ENCODE data around the gene SRPK3. TPM values are rescaled to one million over a fixed set of nuclear protein-coding genes. Genes with fewer than 3 reads are reported as not detected.

SRPK3 gene
- total RNA-seq, 1 experiment from 2014 or later = 0.14 TPM

DNA sequence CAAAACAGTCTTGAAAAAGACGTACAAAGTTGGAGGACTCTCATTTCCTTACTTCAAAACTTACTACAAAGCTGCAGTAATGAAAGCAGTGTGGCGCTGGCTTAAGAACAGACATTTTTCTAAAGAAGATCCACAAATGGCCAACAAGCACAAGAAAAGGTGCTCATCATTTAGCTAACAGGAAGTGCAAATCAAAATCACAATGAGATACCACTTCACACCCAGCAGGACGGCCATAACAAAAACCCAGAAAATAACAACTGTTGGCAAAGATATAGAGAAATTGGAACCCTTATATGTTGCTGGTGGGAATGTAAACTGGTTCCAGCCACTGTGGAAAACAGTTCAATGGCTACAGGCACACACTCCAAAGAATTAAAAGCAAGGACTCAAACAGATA is 46.2 kb downstream of the SRPK3 start:
- CTCF ChIA-PET = no interaction called here
- Mint-ChIP-seq H3K4me1 (ENCODE audit: low read depth, unreplicated experiment) (no peaks in the 10 kb centered on the region), H3K4me3 (ENCODE audit: low read depth, unreplicated experiment) (no peak overlapping the region), H3K36me3 (ENCODE audit: insufficient read depth, unreplicated experiment) (no peaks in the 10 kb centered on the region), H3K9me3 (ENCODE audit: low read depth, unreplicated experiment) (no peaks in the 10 kb centered on the region), H3K27ac (ENCODE audit: unreplicated experiment) (no peak overlapping the region), H3K27me3 (ENCODE audit: unreplicated experiment) (peaks cover 82% of the 10 kb centered on the region)
- intact Hi-C loops (cut with micrococcal nuclease; ENCODE audit: unreplicated experiment) = no loop called here
- no peak for DNase-seq
- BruUV-seq (replicated peaks) = no TSS peak
- TF ChIP-seq, protein P1, sequence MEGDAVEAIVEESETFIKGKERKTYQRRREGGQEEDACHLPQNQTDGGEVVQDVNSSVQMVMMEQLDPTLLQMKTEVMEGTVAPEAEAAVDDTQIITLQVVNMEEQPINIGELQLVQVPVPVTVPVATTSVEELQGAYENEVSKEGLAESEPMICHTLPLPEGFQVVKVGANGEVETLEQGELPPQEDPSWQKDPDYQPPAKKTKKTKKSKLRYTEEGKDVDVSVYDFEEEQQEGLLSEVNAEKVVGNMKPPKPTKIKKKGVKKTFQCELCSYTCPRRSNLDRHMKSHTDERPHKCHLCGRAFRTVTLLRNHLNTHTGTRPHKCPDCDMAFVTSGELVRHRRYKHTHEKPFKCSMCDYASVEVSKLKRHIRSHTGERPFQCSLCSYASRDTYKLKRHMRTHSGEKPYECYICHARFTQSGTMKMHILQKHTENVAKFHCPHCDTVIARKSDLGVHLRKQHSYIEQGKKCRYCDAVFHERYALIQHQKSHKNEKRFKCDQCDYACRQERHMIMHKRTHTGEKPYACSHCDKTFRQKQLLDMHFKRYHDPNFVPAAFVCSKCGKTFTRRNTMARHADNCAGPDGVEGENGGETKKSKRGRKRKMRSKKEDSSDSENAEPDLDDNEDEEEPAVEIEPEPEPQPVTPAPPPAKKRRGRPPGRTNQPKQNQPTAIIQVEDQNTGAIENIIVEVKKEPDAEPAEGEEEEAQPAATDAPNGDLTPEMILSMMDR (IDR thresholded peaks at IDR 0.05; ENCODE audit: unreplicated experiment) = no peak

DNA sequence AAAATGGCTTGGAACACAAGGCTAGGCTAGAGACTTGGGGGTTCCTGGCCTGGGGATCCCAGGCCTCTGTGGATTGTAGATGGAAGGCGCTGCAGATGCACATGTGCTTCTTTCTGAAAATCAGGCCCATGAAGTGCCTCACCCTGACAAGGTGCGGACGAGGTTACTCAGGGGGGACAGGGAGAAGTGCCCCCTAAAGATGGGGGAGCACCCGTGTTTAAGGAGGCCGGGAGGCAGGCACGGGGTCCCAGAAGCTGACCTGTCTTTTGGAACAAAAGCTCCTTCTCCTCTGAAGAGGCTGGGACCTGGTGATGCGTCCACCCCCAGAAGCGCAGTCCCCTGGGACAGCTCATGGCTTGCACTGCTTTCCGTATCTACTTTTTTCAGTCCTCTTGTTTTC is 47.1 kb downstream of the SRPK3 start:
- H3K27ac Mint-ChIP-seq (ENCODE audit: unreplicated experiment) = no peak overlapping the region
- no TSS peak for BruUV-seq (replicated peaks)
- no peak overlapping the region for H3K4me3 Mint-ChIP-seq (ENCODE audit: low read depth, unreplicated experiment)
- H3K9me3 Mint-ChIP-seq (ENCODE audit: low read depth, unreplicated experiment) = no peaks in the 10 kb centered on the region
- intact Hi-C loops (cut with micrococcal nuclease; ENCODE audit: unreplicated experiment) = no loop called here
- no peak for DNase-seq
- TF ChIP-seq, protein P1 (IDR thresholded peaks at IDR 0.05; ENCODE audit: unreplicated experiment) = no peak
- peaks cover 86% of the 10 kb centered on the region for H3K27me3 Mint-ChIP-seq (ENCODE audit: unreplicated experiment)
- CTCF ChIA-PET = no interaction called here
- no peaks in the 10 kb centered on the region for H3K36me3 Mint-ChIP-seq (ENCODE audit: insufficient read depth, unreplicated experiment)
- no peaks in the 10 kb centered on the region for H3K4me1 Mint-ChIP-seq (ENCODE audit: low read depth, unreplicated experiment)

DNA sequence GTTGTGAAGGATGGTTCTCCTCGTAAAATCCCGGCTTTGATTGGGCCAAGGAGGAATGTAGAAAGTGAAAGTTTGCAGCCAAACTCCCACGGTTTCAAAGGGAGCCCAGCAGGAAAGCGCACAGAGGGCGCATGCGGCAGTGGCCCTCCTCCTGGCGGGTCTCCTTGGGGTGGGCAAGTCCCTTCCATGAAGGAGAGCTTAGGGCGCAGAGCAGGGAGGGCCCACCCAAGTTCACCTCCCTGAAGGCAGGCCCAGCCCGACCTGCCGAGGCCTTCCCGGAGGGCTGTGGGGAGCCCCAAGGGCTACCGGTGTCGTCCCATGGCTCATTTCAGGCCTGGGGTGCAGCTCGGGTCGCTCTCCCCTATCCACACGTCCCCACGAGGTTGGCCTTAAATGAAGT is 47.5 kb downstream of the SRPK3 start:
- H3K27me3 Mint-ChIP-seq (ENCODE audit: unreplicated experiment) = peaks cover 86% of the 10 kb centered on the region
- H3K4me3 Mint-ChIP-seq (ENCODE audit: low read depth, unreplicated experiment) = no peak overlapping the region
- CTCF ChIA-PET = no interaction called here
- H3K27ac Mint-ChIP-seq (ENCODE audit: unreplicated experiment) = no peak overlapping the region
- H3K9me3 Mint-ChIP-seq (ENCODE audit: low read depth, unreplicated experiment) = no peaks in the 10 kb centered on the region
- no peaks in the 10 kb centered on the region for H3K4me1 Mint-ChIP-seq (ENCODE audit: low read depth, unreplicated experiment)
- no peak for DNase-seq
- intact Hi-C loops (cut with micrococcal nuclease; ENCODE audit: unreplicated experiment) = no loop called here
- no TSS peak for BruUV-seq (replicated peaks)
- TF ChIP-seq, protein P1 (IDR thresholded peaks at IDR 0.05; ENCODE audit: unreplicated experiment) = no peak
- H3K36me3 Mint-ChIP-seq (ENCODE audit: insufficient read depth, unreplicated experiment) = no peaks in the 10 kb centered on the region

GRCh38 chrX:153828723-153829548 is 48.1 kb downstream of the SRPK3 start:
- H3K36me3 Mint-ChIP-seq (ENCODE audit: insufficient read depth, unreplicated experiment) = no peaks in the 10 kb centered on the region
- no peak overlapping the region for H3K27ac Mint-ChIP-seq (ENCODE audit: unreplicated experiment)
- no TSS peak for BruUV-seq (replicated peaks)
- no peak overlapping the region for H3K4me3 Mint-ChIP-seq (ENCODE audit: low read depth, unreplicated experiment)
- H3K9me3 Mint-ChIP-seq (ENCODE audit: low read depth, unreplicated experiment) = no peaks in the 10 kb centered on the region
- H3K4me1 Mint-ChIP-seq (ENCODE audit: low read depth, unreplicated experiment) = no peaks in the 10 kb centered on the region
- no peak for DNase-seq
- CTCF ChIA-PET = no interaction called here
- TF ChIP-seq, protein P1 (IDR thresholded peaks at IDR 0.05; ENCODE audit: unreplicated experiment) = no peak
- peaks cover 84% of the 10 kb centered on the region for H3K27me3 Mint-ChIP-seq (ENCODE audit: unreplicated experiment)
- intact Hi-C loops (cut with micrococcal nuclease; ENCODE audit: unreplicated experiment) = no loop called here
